Endothelial cell of umbilical vein (primary cell): Measurements from ENCODE around the gene TMEM184B. TPM values are rescaled to one million over a fixed set of nuclear protein-coding genes. Genes with fewer than 3 reads are reported as not detected.
A peak's percentile ranks its signal among the peaks of the same experiment; 100 is the strongest.

Source experiments
- BruUV-seq: library from RNA; stranded (reverse); fragments of 400-500 nt; replicated peaks from 2 replicates; lab custom pipeline; 2021; lab: Mats Ljungman, UMichigan
- CTCF ChIA-PET: fragments of 300-600, 350-600 bp; sonication (Branson Sonifier 250); formaldehyde crosslinking; loops from one replicate; lab custom pipeline; 2021; ENCODE audit warnings: antibody characterized with exemption, inconsistent platforms; lab: Charles Lee
- POLR2A ChIA-PET: fragments of 300-600, 350-600 bp; sonication (Branson Sonifier 250); formaldehyde crosslinking; loops from one replicate; lab custom pipeline; 2021; ENCODE audit warnings: antibody characterized with exemption, inconsistent platforms; lab: Charles Lee
- DNase-seq: peaks from one replicate; pipeline ENCODE4 v3.0.0-alpha.2; 2011; ENCODE audit warnings: low read depth, low spot score
- FAIRE-seq: peaks from 2 replicates; lab custom pipeline; 2011; peaks lifted over from hg19 to GRCh38; lab: Jason Lieb, UNC
- H2AFZ ChIP-seq: 2 replicates; pipeline ENCODE4 v1.6.0; 2012; ENCODE audit warnings: low read depth, low read length, control low read depth, inconsistent platforms
- H3K27ac ChIP-seq: 2 replicates; pipeline ENCODE4 v1.5.1; 2011; ENCODE audit warnings: low read depth, mild to moderate bottlenecking, control low read depth, low read length, moderate library complexity; ENCODE audit not compliant: insufficient read depth
- H3K27me3 ChIP-seq, 2 experiments: 2 replicates each; pipeline versions ENCODE4 v1.6.0 to v1.6.1; 2011; ENCODE audit warnings: low read length in 2 of 2, mixed read lengths in 1 of 2; ENCODE audit not compliant: control insufficient read depth in 2 of 2, insufficient read depth in 2 of 2
- H3K36me3 ChIP-seq, 2 experiments: 2 replicates in 1 of 2; 3 replicates in 1 of 2; pipeline ENCODE4 v1.5.1; 2011; ENCODE audit warnings: low read length in 2 of 2, mild to moderate bottlenecking in 1 of 2, moderate library complexity in 1 of 2; ENCODE audit not compliant: control insufficient read depth in 2 of 2, insufficient read depth in 2 of 2; ENCODE audit errors: extremely low read depth in 1 of 2
- H3K4me1 ChIP-seq: 3 replicates; pipeline ENCODE4 v1.5.1; 2011; ENCODE audit warnings: mild to moderate bottlenecking, low read length; ENCODE audit not compliant: control insufficient read depth, insufficient read depth; ENCODE audit errors: extremely low read depth
- H3K4me2 ChIP-seq: 2 replicates; pipeline ENCODE4 v1.6.1; 2011; ENCODE audit warnings: low read length, control low read depth, mixed read lengths; ENCODE audit not compliant: insufficient read depth
- H3K4me3 ChIP-seq, 3 experiments: fragments of 200-600 bp in 1 of 3; sonication (generic), shearing (Covaris generic) in 1 of 3; replicated peaks in 1 of 3; 2 replicates each; pipeline ENCODE4 v1.5.1; 2011 to 2016; ENCODE audit warnings: control low read depth in 3 of 3, low read length in 3 of 3, mild to moderate bottlenecking in 2 of 3, inconsistent platforms in 1 of 3, low read depth in 1 of 3, moderate library complexity in 1 of 3; ENCODE audit not compliant: insufficient read depth in 1 of 3
- H3K79me2 ChIP-seq: 2 replicates; pipeline ENCODE4 v1.6.0; 2012; ENCODE audit warnings: low read length, inconsistent platforms; ENCODE audit not compliant: control insufficient read depth, insufficient read depth
- H3K9ac ChIP-seq: replicated peaks from 2 replicates; pipeline ENCODE3; 2011; ENCODE audit warnings: low read length, control low read depth; ENCODE audit not compliant: insufficient read depth; ENCODE audit errors: extremely low read depth
- H3K9me1 ChIP-seq: replicated peaks from 3 replicates; pipeline ENCODE4 v1.6.0; 2011; ENCODE audit warnings: mild to moderate bottlenecking, low read length; ENCODE audit not compliant: control insufficient read depth, insufficient read depth; ENCODE audit errors: extremely low read depth
- H3K9me3 ChIP-seq: replicated peaks from 2 replicates; pipeline ENCODE4 v1.5.1; 2012; ENCODE audit warnings: low read length, inconsistent platforms; ENCODE audit not compliant: control insufficient read depth, insufficient read depth
- H4K20me1 ChIP-seq: replicated peaks from 2 replicates; pipeline ENCODE3; 2011; ENCODE audit warnings: mild to moderate bottlenecking, low read length; ENCODE audit not compliant: control insufficient read depth, insufficient read depth; ENCODE audit errors: extremely low read depth
- EZH2 ChIP-seq: IDR thresholded peaks from 2 replicates; pipeline ENCODE4 v1.6.1; 2012; ENCODE audit warnings: borderline replicate concordance, low read depth, mild to moderate bottlenecking, moderate library complexity, low read length, inconsistent platforms; ENCODE audit not compliant: severe bottlenecking
- FOS ChIP-seq: IDR thresholded peaks from 2 replicates; pipeline ENCODE4 v1.6.1; 2011; ENCODE audit warnings: mild to moderate bottlenecking, low read length, moderate library complexity, borderline replicate concordance; ENCODE audit not compliant: insufficient read depth
- GATA2 ChIP-seq: IDR thresholded peaks from 2 replicates; pipeline ENCODE4 v1.7.0; 2011; ENCODE audit warnings: low read depth, mild to moderate bottlenecking, moderate library complexity, mixed read lengths, low read length; ENCODE audit not compliant: insufficient read length, insufficient read depth
- JUN ChIP-seq: IDR thresholded peaks from 2 replicates; pipeline ENCODE4 v1.6.1; 2011; ENCODE audit warnings: borderline replicate concordance, low read depth; ENCODE audit not compliant: insufficient read length, insufficient read depth
- POLR2A ChIP-seq: IDR thresholded peaks from 2 replicates; pipeline ENCODE4 v1.6.1; 2012; ENCODE audit warnings: low read depth, mild to moderate bottlenecking, control low read depth, low read length
- POLR2AphosphoS5 ChIP-seq: IDR thresholded peaks from 2 replicates; pipeline ENCODE4 v1.6.1; 2012; ENCODE audit warnings: low read depth, mild to moderate bottlenecking, control low read depth, low read length, moderate library complexity; ENCODE audit not compliant: insufficient read depth
- dilution Hi-C: fragments of 300-500 bp; cut with MboI; formaldehyde crosslinking; loops from one replicate; pipeline ENCODE4 v1.15.0; 2019; ENCODE audit warnings: low sequenced_read_pairs; ENCODE audit not compliant: extremely low pct_ligation_motif_present
- intact Hi-C: fragments of 100-400 bp; cut with micrococcal nuclease; formaldehyde crosslinking; loops from one replicate; pipeline ENCODE4 v1.10.0; 2022
- polyA plus RNA-seq, 4 experiments: library from polyadenylated mRNA; depleted of rRNA in 3 of 4; stranded (reverse) in 3 of 4; unstranded in 1 of 4; fragments of >200 nt; gene quantifications; 2 replicates each; pipeline versions ENCODE4 v1.2.1 to v1.2.3, GENCODE V29; 2011 to 2012; ENCODE audit warnings: missing spikeins in 1 of 4
- total RNA-seq: library from RNA; stranded (reverse); gene quantifications from 2 replicates; pipeline ENCODE4 v1.2.3, GENCODE V29; 2021
- TF ChIP-seq, protein P1 (sequence below), 2 donors: IDR thresholded peaks; 1 replicate in 1 of 2; 2 replicates in 1 of 2; pipeline ENCODE4 v1.5.1; 2011; ENCODE audit warnings: low read length in 2 of 2, mild to moderate bottlenecking in 2 of 2, moderate library complexity in 2 of 2, control low read depth in 1 of 2, inconsistent platforms in 1 of 2, low read depth in 1 of 2; ENCODE audit not compliant: insufficient read depth in 1 of 2; ENCODE audit errors: extremely low read depth in 1 of 2

The TMEM184B gene
- total and polyA plus RNA-seq, 2 donors (not counting 3 experiments of a cell fraction or from before 2014, with no cell fraction given): 72.5 to 96.6 TPM

DNA sequence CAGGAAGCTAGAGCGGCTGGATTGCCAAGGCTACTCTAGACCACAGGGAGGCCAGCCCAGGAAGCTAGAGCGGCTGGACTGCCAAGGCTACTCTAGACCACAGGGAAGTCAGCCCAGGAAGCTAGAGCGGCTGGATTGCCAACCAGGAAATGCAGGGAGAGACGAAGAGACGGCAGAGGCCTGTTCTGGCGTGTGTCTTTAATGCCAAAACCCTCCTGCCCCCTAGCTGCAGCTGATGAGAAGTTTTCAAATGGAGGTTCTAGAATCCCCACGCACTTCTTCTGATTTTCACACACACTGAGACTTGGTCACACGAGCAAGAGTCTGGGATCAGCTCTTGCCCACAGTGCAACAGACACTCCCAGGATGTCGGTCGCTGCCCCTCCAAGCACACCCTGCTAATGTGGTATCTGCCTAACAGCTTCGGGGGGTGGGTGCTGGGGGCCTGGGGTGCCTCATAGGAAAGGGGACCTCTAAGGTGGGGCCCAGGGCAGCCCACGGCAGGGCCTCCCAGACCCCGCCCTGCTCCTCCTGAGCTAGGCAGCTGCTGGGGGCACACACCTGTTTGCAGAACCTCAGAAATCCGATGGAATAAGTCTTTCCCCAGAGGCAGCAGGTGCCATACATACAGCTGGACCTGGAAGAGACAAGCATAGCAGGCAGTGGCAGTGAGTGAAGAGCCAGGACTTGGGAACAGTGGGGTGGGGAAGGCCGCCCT lies 42.5 kb downstream of the TMEM184B start:
- H3K4me3 ChIP-seq: no peak overlapping the region
- H3K79me2 ChIP-seq: no peaks in the 10 kb centered on the region
- no peaks in the 10 kb centered on the region for H3K9me1 ChIP-seq
- DNase-seq (peak; percentile 85), FAIRE-seq (peak; percentile 96)
- dilution Hi-C loops: no loop called here
- peak overlapping the region; percentile 11 for H3K4me2 ChIP-seq
- intact Hi-C loops: loop anchor here (1.0 to 10.0 kb wide), 4 partner anchors 9 to 345 kb away; partner anchors contain the start of gene DMC1
- H3K27ac ChIP-seq: peak overlapping the region; percentile 77
- peaks cover 41% of the 10 kb centered on the region for H3K4me1 ChIP-seq
- H4K20me1 ChIP-seq: no peaks in the 10 kb centered on the region
- TF ChIP-seq GATA2 (no peak), POLR2A (no peak), EZH2 (no peak), JUN (no peak), POLR2AphosphoS5 (no peak), FOS (no peak)
- TF ChIP-seq, protein P1, sequence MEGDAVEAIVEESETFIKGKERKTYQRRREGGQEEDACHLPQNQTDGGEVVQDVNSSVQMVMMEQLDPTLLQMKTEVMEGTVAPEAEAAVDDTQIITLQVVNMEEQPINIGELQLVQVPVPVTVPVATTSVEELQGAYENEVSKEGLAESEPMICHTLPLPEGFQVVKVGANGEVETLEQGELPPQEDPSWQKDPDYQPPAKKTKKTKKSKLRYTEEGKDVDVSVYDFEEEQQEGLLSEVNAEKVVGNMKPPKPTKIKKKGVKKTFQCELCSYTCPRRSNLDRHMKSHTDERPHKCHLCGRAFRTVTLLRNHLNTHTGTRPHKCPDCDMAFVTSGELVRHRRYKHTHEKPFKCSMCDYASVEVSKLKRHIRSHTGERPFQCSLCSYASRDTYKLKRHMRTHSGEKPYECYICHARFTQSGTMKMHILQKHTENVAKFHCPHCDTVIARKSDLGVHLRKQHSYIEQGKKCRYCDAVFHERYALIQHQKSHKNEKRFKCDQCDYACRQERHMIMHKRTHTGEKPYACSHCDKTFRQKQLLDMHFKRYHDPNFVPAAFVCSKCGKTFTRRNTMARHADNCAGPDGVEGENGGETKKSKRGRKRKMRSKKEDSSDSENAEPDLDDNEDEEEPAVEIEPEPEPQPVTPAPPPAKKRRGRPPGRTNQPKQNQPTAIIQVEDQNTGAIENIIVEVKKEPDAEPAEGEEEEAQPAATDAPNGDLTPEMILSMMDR (IDR thresholded peaks at IDR 0.05; ENCODE audit: extremely low read depth in 1 of 2, insufficient read depth in 1 of 2, low read depth in 1 of 2, low read length in 2 of 2): peak; percentile 59 to 70
- peaks cover 4 to 34% of the 10 kb centered on the region in 2 experiments for H3K36me3 ChIP-seq
- CTCF ChIA-PET: interaction anchor here (0.8 to 3.6 kb wide), 18 partner anchors 9 to 178 kb away, joined by 3 to 44 read pairs (median 6); partner anchors contain the start of gene MAFF
- POLR2A ChIA-PET: interaction anchor here (0.6 to 0.8 kb wide), 2 partner anchors 12 to 74 kb away, joined by 3 read pairs; no protein-coding TSS in a partner anchor
- no peak overlapping the region for H2AFZ ChIP-seq
- no peaks in the 10 kb centered on the region for H3K27me3 ChIP-seq
- BruUV-seq: no TSS peak
- no peaks in the 10 kb centered on the region for H3K9me3 ChIP-seq
- peak overlapping the region; percentile 28 for H3K9ac ChIP-seq
